A549 treated with AZD2906 at 1 μM for 4 hours (cell line): ENCODE measurements around the gene ARMCX5. TPM values are rescaled to one million over a fixed set of nuclear protein-coding genes. Genes with fewer than 3 reads are reported as not detected.

Source experiments
- total RNA-seq: library from RNA; stranded (reverse); fragments of 200-300 nt; extraction: Qiagen RNA extraction; gene quantifications from 5 replicates; pipeline ENCODE4 v1.2.3, GENCODE V29; 2022

Gene ARMCX5
- 8.1 to 13.3 TPM (median 9.2 TPM) in 5 replicates for total RNA-seq

GRCh38 chrX:102599084-102599950 lies at the start of gene ARMCX5:
TSS of gene ARMCX5 (plus strand) at chrX:102599515. CDS start at chrX:102602142, 2,627 bp downstream.

GRCh38 chrX:102651242-102652011 lies 52.1 kb downstream of the ARMCX5 start, which contains the start of gene GPRASP1:
TSS of gene GPRASP1 (plus strand) at chrX:102651483. CDS start at chrX:102653914, 2,431 bp downstream.

Other genes starting within 250 kb of the ARMCX5 start
- gene NXF2B, start 159.5 kb upstream of the ARMCX5 start, total RNA-seq: 0.03 TPM in 2 of 5 replicates, not detected in the others
- gene TCP11X2, start 127.7 kb upstream of the ARMCX5 start, total RNA-seq: not detected in 5 replicates
- 0.33 to 0.81 TPM (median 0.56 TPM) in 5 replicates for gene TMSB15A, start 82.8 kb upstream of the ARMCX5 start, total RNA-seq
- 0.24 to 0.30 TPM (median 0.25 TPM) in 5 replicates for gene GPRASP1, start 52.0 kb downstream of the ARMCX5 start, total RNA-seq
- 4.7 to 8.5 TPM (median 5.7 TPM) in 5 replicates for gene GPRASP2, start 112.9 kb downstream of the ARMCX5 start, total RNA-seq
- 2.6 to 3.9 TPM (median 3.1 TPM) in 5 replicates for gene GPRASP3, start 121.2 kb downstream of the ARMCX5 start, total RNA-seq